Osteoblast (primary cell): ENCODE results near the gene PRRT1B. TPM values are rescaled to one million over a fixed set of nuclear protein-coding genes. Genes with fewer than 3 reads are reported as not detected.

Experiments
- DNase-seq: peaks from one replicate; pipeline ENCODE4 v3.0.0; 2011; ENCODE audit warnings: low spot score, mixed read lengths; ENCODE audit not compliant: insufficient read length; ENCODE audit errors: missing footprints
- H2AFZ ChIP-seq: 2 replicates; pipeline ENCODE4 v1.6.0; 2011; ENCODE audit warnings: mild to moderate bottlenecking, low read length
- H3K27ac ChIP-seq: 2 replicates; pipeline ENCODE4 v1.5.1; 2011; ENCODE audit warnings: mild to moderate bottlenecking, low read depth, low read length, moderate library complexity
- H3K27me3 ChIP-seq: 2 replicates; pipeline ENCODE4 v1.6.0; 2012; ENCODE audit warnings: mild to moderate bottlenecking, control low read depth, inconsistent platforms, low read length, moderate library complexity; ENCODE audit not compliant: insufficient read depth
- H3K36me3 ChIP-seq: 2 replicates; pipeline ENCODE4 v1.5.1; 2011; ENCODE audit warnings: mild to moderate bottlenecking, low read length, control low read depth, moderate library complexity; ENCODE audit not compliant: insufficient read depth
- H3K4me1 ChIP-seq: 2 replicates; pipeline ENCODE4 v1.5.1; 2011; ENCODE audit warnings: mild to moderate bottlenecking, low read length, control low read depth, moderate library complexity; ENCODE audit not compliant: insufficient read depth
- H3K4me2 ChIP-seq: 2 replicates; pipeline ENCODE4 v1.6.0; 2011; ENCODE audit warnings: mild to moderate bottlenecking, low read length; ENCODE audit not compliant: insufficient read depth
- H3K4me3 ChIP-seq: fragments of 200-600 bp; sonication (generic); 3 replicates; pipeline ENCODE4 v1.5.1; 2012; ENCODE audit warnings: mild to moderate bottlenecking, low read length, inconsistent platforms; ENCODE audit not compliant: insufficient read depth
- H3K79me2 ChIP-seq: 2 replicates; pipeline ENCODE4 v1.6.0; 2012; ENCODE audit warnings: mild to moderate bottlenecking, low read length, control low read depth, inconsistent platforms; ENCODE audit not compliant: insufficient read depth
- H3K9me3 ChIP-seq: 2 replicates; pipeline ENCODE4 v1.5.1; 2011; ENCODE audit warnings: low read depth, low read length, control low read depth
- H4K20me1 ChIP-seq: 2 replicates; pipeline ENCODE4 v1.6.0; 2012; ENCODE audit warnings: mild to moderate bottlenecking, low read length, control low read depth; ENCODE audit not compliant: insufficient read depth
- total RNA-seq: library from RNA; depleted of rRNA; stranded (reverse); fragments of >200 nt; gene quantifications from 2 replicates; pipeline ENCODE4 v1.2.3, GENCODE V29; 2012
- TF ChIP-seq, protein P1 (sequence below): IDR thresholded peaks from 2 replicates; pipeline ENCODE4 v1.5.1; 2011; ENCODE audit warnings: mild to moderate bottlenecking, low read depth, low read length, moderate library complexity; ENCODE audit errors: extremely low read depth

The PRRT1B gene
- total RNA-seq, 1 donor, result not detected

DNA sequence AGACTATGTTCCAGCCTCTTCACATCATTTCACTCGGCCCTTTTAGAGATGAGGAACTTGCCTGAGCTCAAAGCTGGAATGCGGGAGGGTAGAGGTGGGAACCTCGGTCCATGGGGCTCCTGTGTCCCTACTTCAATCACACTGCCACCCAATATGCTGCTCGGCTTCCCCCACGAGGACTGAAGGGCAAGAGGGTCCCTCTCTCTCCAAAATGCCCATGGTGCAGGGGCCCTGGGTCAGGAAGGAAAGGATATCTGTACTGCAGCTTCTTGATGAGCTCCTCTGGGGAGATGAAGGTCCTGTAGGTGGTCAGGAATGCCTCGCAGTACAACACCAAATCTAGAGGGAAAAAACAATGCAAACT is 46.5 kb downstream of the PRRT1B start:
- Histone ChIP-seq H3K27ac (no peak overlapping the region), H3K4me2 (no peak overlapping the region), H3K9me3 (no peaks in the 10 kb centered on the region), H4K20me1 (no peaks in the 10 kb centered on the region), H3K36me3 (peaks cover 14% of the 10 kb centered on the region), H2AFZ (no peak overlapping the region), H3K27me3 (no peaks in the 10 kb centered on the region), H3K4me1 (no peaks in the 10 kb centered on the region), H3K4me3 (no peak overlapping the region), H3K79me2 (no peaks in the 10 kb centered on the region)
- DNase-seq, result peak; percentile 65
- TF ChIP-seq, protein P1, sequence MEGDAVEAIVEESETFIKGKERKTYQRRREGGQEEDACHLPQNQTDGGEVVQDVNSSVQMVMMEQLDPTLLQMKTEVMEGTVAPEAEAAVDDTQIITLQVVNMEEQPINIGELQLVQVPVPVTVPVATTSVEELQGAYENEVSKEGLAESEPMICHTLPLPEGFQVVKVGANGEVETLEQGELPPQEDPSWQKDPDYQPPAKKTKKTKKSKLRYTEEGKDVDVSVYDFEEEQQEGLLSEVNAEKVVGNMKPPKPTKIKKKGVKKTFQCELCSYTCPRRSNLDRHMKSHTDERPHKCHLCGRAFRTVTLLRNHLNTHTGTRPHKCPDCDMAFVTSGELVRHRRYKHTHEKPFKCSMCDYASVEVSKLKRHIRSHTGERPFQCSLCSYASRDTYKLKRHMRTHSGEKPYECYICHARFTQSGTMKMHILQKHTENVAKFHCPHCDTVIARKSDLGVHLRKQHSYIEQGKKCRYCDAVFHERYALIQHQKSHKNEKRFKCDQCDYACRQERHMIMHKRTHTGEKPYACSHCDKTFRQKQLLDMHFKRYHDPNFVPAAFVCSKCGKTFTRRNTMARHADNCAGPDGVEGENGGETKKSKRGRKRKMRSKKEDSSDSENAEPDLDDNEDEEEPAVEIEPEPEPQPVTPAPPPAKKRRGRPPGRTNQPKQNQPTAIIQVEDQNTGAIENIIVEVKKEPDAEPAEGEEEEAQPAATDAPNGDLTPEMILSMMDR, result no peak

DNA sequence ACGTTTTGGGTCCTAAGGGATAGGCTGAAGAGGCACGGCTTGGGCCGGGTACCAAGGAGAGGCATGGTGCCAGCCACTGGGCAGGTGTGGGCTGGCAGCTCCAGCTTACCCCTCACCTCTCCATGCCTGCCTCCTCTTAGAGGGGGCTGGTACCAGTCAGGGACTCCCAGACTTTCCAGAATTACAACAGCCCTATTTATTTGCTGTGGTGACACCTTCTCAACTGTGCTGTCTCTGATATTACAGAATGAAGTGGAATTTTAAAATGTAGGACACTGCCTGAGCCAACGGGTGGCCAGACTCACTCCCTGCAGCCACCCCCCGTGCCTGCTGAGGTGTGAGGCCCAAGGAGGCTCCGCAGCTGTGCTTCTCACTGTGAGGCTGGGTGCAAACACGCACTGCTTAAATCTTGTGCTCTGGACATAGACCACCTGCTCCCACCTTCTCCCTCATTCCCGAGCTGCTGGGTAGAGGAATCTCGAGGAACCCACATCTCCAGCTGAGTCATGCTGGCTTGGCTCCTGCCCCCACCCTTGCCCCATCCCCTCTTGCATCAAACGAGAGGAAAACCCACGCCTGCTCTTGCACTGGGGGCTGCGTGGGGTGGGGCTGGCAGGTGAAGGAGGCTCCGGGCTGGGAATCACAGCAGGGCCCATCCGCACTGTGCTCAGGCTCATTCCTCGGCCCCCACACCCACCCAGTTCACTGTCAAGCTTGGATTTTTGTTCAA is 47.9 kb downstream of the PRRT1B start:
- Histone ChIP-seq H3K79me2 (no peaks in the 10 kb centered on the region), H3K4me3 (no peak overlapping the region), H3K27ac (no peak overlapping the region), H3K4me1 (no peaks in the 10 kb centered on the region), H3K9me3 (no peaks in the 10 kb centered on the region), H2AFZ (no peak overlapping the region), H4K20me1 (no peaks in the 10 kb centered on the region), H3K27me3 (no peaks in the 10 kb centered on the region), H3K36me3 (peaks cover 19% of the 10 kb centered on the region), H3K4me2 (no peak overlapping the region)
- TF ChIP-seq, protein P1, result no peak
- peak; percentile 73 for DNase-seq

DNA sequence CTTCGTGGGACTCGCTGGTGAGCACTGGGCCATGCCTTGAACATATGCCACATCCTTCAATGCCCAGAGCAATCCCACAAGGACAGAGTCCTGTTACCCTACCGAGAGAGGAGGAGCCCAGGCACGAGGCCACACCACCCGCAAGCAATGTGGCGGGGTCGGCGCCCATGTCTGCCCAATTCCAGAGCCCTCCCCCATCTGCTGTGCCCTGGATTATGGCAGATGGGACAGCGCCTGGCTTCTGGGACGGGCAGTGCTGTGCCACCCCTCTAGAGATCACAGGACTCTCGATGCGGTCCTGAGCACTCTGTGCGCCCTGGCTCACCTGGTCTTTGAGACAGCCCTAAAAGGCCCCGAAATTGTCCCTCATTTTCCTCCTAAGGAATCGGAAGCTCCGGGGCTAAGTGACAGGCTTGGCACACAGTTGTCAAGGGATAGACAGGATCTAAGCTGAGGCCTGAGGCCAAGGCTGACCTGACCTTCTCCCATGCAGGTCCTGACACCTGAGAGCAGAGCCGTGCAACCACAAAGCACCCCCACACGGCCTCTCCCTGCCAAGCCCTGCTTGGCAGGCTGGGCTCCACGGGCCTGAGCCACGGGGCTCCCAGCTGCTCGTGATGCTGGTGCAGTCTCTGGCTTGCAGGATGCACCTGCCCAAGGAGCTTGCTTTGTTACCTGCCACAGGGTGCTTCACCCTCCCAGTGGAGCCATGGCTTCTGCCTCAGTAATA is 48.8 kb downstream of the PRRT1B start:
- TF ChIP-seq, protein P1, result no peak
- Histone ChIP-seq H4K20me1 (no peaks in the 10 kb centered on the region), H3K4me1 (no peaks in the 10 kb centered on the region), H3K27ac (no peak overlapping the region), H3K4me3 (no peak overlapping the region), H3K36me3 (peaks cover 19% of the 10 kb centered on the region), H3K79me2 (no peaks in the 10 kb centered on the region), H3K9me3 (no peaks in the 10 kb centered on the region), H3K27me3 (no peaks in the 10 kb centered on the region), H2AFZ (no peak overlapping the region), H3K4me2 (no peak overlapping the region)
- peak; percentile 38 for DNase-seq
